Measurements from ENCODE around the gene CTSW.

Gene CTSW

GRCh38 chr11:65931773-65932557, 52.3 kb downstream of the CTSW start:
- no peak for DNase-seq (ENCODE audit: low read depth)

- no peak for DNase-seq (ENCODE audit: low read depth)
Measured at GRCh38 chr11:65932558-65932919, 52.9 kb downstream of the CTSW start.
